GM12878 (cell line): ENCODE data around the gene HYAL1. TPM values are rescaled to one million over a fixed set of nuclear protein-coding genes. Genes with fewer than 3 reads are reported as not detected.

Experiments
- GATAD2B ChIP-seq: fragments of 450-650 bp; conservative IDR thresholded peaks from 2 replicates; pipeline ENCODE4 v1.6.1; 2017; ENCODE audit warnings: low read depth, mild to moderate bottlenecking, moderate library complexity
- MTA2 ChIP-seq: fragments of 450-650 bp; IDR thresholded peaks from 2 replicates; pipeline ENCODE4 v1.6.1; 2016; ENCODE audit warnings: low read depth, mild to moderate bottlenecking, moderate library complexity
- MTA3 ChIP-seq: IDR thresholded peaks from 2 replicates; pipeline ENCODE4 v1.6.1; 2012; ENCODE audit warnings: low read length, inconsistent platforms, borderline replicate concordance
- MXI1 ChIP-seq: fragments of 150-350 bp; IDR thresholded peaks from 2 replicates; pipeline ENCODE4 v1.6.1; 2011; ENCODE audit warnings: low read depth, mild to moderate bottlenecking, inconsistent platforms, low read length, improper control_type of control experiment
- NFIC ChIP-seq: IDR thresholded peaks from 2 replicates; pipeline ENCODE4 v1.6.1; 2012; ENCODE audit warnings: low read depth, mild to moderate bottlenecking, inconsistent platforms, low read length, moderate library complexity
- RFX5 ChIP-seq: IDR thresholded peaks from 2 replicates; pipeline ENCODE4 v1.6.1; 2011; ENCODE audit warnings: low read depth, low read length, improper control_type of control experiment
- SPI1 ChIP-seq: IDR thresholded peaks from 2 replicates; pipeline ENCODE4 v1.6.1; 2011; ENCODE audit warnings: low read depth, mild to moderate bottlenecking, low read length, moderate library complexity, borderline replicate concordance; ENCODE audit not compliant: insufficient read depth
- SREBF1 ChIP-seq: IDR thresholded peaks from 2 replicates; pipeline ENCODE4 v1.6.1; 2012; ENCODE audit warnings: mild to moderate bottlenecking, low read length
- TAF1 ChIP-seq: IDR thresholded peaks from 2 replicates; pipeline ENCODE4 v1.6.1; 2011; ENCODE audit warnings: mild to moderate bottlenecking, low read depth, low read length, borderline replicate concordance
- USF2 ChIP-seq: IDR thresholded peaks from 2 replicates; pipeline ENCODE4 v1.6.1; 2011; ENCODE audit warnings: low read depth, low read length, improper control_type of control experiment, borderline replicate concordance
- YBX1 ChIP-seq: fragments of 450-650 bp; IDR thresholded peaks from 2 replicates; pipeline ENCODE4 v1.6.1; 2016; ENCODE audit warnings: antibody characterized with exemption
- ZNF384 ChIP-seq: IDR thresholded peaks from 2 replicates; pipeline ENCODE4 v1.6.1; 2012; ENCODE audit warnings: low read depth, mild to moderate bottlenecking, low read length, improper control_type of control experiment, borderline replicate concordance
- ZSCAN29 ChIP-seq: fragments of 450-650 bp; IDR thresholded peaks from 2 replicates; pipeline ENCODE4 v1.6.1; 2017; ENCODE audit warnings: mild to moderate bottlenecking, moderate library complexity
- polyA plus RNA-seq, 11 experiments: library from polyadenylated mRNA; depleted of rRNA in 4 of 11; unstranded in 6 of 11; stranded (reverse) in 5 of 11; fragments of >200 nt; fragmentation: Nextera tagmentation in 4 of 11; fragmentation: Illumina TruSeq in 1 of 11; extraction: Ambion mirVana in 4 of 11; extraction: Trizol in 1 of 11; gene quantifications; 1 replicate in 1 of 11; 2 replicates in 10 of 11; pipeline versions ENCODE4 v1.2.1 to v1.2.3, GENCODE V29; 2011 to 2016; ENCODE audit warnings: inconsistent platforms in 2 of 11, missing spikeins in 2 of 11, low read depth in 1 of 11
- total RNA-seq, 4 experiments: library from RNA; depleted of rRNA in 3 of 4; stranded (reverse); fragments of >200 nt in 3 of 4; fragmentation: Illumina TruSeq in 1 of 4; extraction: Trizol in 1 of 4; gene quantifications; 2 replicates each; pipeline versions ENCODE4 v1.2.1 to v1.2.3, GENCODE V29; 2013 to 2021

HYAL1 gene
- total and polyA plus RNA-seq, 10 of the 15 experiments (the other 5 are each of a cell fraction or from before 2014, with no cell fraction given) = 0.04 to 0.55 (median 0.18) TPM; not detected in 2

GRCh38 chr3:50347187-50347813 lies 43.9 kb upstream of the HYAL1 start (continued):
- no peak for TF ChIP-seq RFX5
- no peak for TF ChIP-seq YBX1
- TF ChIP-seq GATAD2B = no peak
- TF ChIP-seq ZSCAN29 = no peak
- TF ChIP-seq USF2 = no peak
- no peak for TF ChIP-seq NFIC
- TF ChIP-seq TAF1 = no peak
- no peak for TF ChIP-seq SPI1
- no peak for TF ChIP-seq MXI1
- TF ChIP-seq MTA3 = no peak
- TF ChIP-seq MTA2 = no peak
- peak; percentile 98 for TF ChIP-seq ZNF384
- TF ChIP-seq SREBF1 = no peak
